Neutrophil (primary cell): ENCODE results near the gene KPNB1.

Source experiments
- H3K27ac ChIP-seq: fragments of 200-600 bp; sonication (generic); 2 replicates; pipeline ENCODE4 v1.5.1; 2016; ENCODE audit warnings: mild to moderate bottlenecking, moderate library complexity
- H3K27me3 ChIP-seq: fragments of 200-600 bp; sonication (generic); 2 replicates; pipeline ENCODE4 v1.6.0; 2016; ENCODE audit warnings: mild to moderate bottlenecking
- H3K36me3 ChIP-seq: fragments of 200-600 bp; sonication (generic); 2 replicates; pipeline ENCODE4 v1.5.1; 2017
- H3K4me1 ChIP-seq, 2 experiments: fragments of 200-600 bp in 1 of 2; sonication (generic) in 1 of 2; 1 replicate in 1 of 2; 2 replicates in 1 of 2; pipeline versions ENCODE4 v1.5.1 to v1.6.1; 2013 to 2016; ENCODE audit warnings: low read depth in 1 of 2, low read length in 1 of 2, mild to moderate bottlenecking in 1 of 2, moderate library complexity in 1 of 2; ENCODE audit not compliant: control insufficient read depth in 1 of 2, insufficient read depth in 1 of 2
- H3K4me3 ChIP-seq, 2 experiments: fragments of 200-600 bp in 1 of 2; sonication (generic) in 1 of 2; 1 replicate in 1 of 2; 2 replicates in 1 of 2; pipeline ENCODE4 v1.5.1; 2013 to 2016; ENCODE audit warnings: low read depth in 1 of 2, low read length in 1 of 2, mild to moderate bottlenecking in 1 of 2, moderate library complexity in 1 of 2
- H3K9me3 ChIP-seq: fragments of 200-600 bp; sonication (generic); 2 replicates; pipeline ENCODE4 v1.5.1; 2016
- TF ChIP-seq, protein P1 (sequence below): fragments of 200-600 bp; sonication (generic); IDR thresholded peaks from 2 replicates; pipeline ENCODE4 v1.5.1; 2016; ENCODE audit warnings: antibody characterized with exemption

The KPNB1 gene

GRCh38 chr17:47687748-47688147, 38.0 kb downstream of the KPNB1 start:
- Histone ChIP-seq H3K9me3 (no peaks in the 10 kb centered on the region), H3K36me3 (peaks cover 50% of the 10 kb centered on the region), H3K27me3 (peaks cover 3% of the 10 kb centered on the region), H3K4me3 (no peak overlapping the region), H3K27ac (peak overlapping the region; percentile 66), H3K4me1 (peaks cover 32 to 36% of the 10 kb centered on the region in 2 experiments)
- TF ChIP-seq, protein P1, sequence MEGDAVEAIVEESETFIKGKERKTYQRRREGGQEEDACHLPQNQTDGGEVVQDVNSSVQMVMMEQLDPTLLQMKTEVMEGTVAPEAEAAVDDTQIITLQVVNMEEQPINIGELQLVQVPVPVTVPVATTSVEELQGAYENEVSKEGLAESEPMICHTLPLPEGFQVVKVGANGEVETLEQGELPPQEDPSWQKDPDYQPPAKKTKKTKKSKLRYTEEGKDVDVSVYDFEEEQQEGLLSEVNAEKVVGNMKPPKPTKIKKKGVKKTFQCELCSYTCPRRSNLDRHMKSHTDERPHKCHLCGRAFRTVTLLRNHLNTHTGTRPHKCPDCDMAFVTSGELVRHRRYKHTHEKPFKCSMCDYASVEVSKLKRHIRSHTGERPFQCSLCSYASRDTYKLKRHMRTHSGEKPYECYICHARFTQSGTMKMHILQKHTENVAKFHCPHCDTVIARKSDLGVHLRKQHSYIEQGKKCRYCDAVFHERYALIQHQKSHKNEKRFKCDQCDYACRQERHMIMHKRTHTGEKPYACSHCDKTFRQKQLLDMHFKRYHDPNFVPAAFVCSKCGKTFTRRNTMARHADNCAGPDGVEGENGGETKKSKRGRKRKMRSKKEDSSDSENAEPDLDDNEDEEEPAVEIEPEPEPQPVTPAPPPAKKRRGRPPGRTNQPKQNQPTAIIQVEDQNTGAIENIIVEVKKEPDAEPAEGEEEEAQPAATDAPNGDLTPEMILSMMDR: no peak

DNA sequence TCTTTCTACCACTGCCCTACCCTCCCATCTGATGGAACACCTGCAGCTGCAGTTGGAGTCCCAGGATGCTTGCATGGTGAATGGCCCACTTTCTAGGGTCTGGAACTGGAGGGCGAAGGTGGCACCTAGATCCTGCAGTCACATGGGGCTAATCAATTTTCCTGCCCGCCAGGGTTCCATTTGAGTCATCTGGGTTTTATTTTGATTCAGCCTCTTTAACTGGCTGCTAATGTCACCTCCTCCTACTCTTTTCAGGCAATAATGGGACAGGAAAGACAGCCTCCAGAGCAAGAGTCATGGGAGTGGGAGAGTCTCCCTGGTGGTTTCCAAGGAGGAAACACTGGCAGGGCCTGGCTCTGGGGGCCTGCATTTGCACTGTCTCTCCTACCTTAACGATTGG, 40.4 kb downstream of the KPNB1 start:
- TF ChIP-seq, protein P1: no peak
- H3K27ac ChIP-seq: no peak overlapping the region
- H3K4me1 ChIP-seq: peaks cover 43 to 47% of the 10 kb centered on the region in 2 experiments
- no peak overlapping the region for H3K4me3 ChIP-seq
- peaks cover 27% of the 10 kb centered on the region for H3K36me3 ChIP-seq
- H3K9me3 ChIP-seq: no peaks in the 10 kb centered on the region
- H3K27me3 ChIP-seq: peaks cover 5% of the 10 kb centered on the region

GRCh38 chr17:47692137-47692894, 42.6 kb downstream of the KPNB1 start:
- Histone ChIP-seq H3K27ac (peak overlapping the region; percentile 90), H3K36me3 (peaks cover 13% of the 10 kb centered on the region), H3K9me3 (no peaks in the 10 kb centered on the region), H3K4me1 (peaks cover 43 to 47% of the 10 kb centered on the region in 2 experiments), H3K27me3 (peaks cover 5% of the 10 kb centered on the region), H3K4me3 (peak overlapping the region in 1 of 2 experiments; percentile 91)
- TF ChIP-seq, protein P1: no peak

- Histone ChIP-seq H3K36me3 (peaks cover 13% of the 10 kb centered on the region), H3K4me1 (peaks cover 42 to 46% of the 10 kb centered on the region in 2 experiments), H3K27me3 (peaks cover 5% of the 10 kb centered on the region), H3K4me3 (peak overlapping the region; percentile 80 to 91), H3K27ac (peak overlapping the region; percentile 90), H3K9me3 (no peaks in the 10 kb centered on the region)
- TF ChIP-seq, protein P1: no peak
These were observed 43.4 kb downstream of the KPNB1 start for GRCh38 chr17:47692895-47693730.

DNA sequence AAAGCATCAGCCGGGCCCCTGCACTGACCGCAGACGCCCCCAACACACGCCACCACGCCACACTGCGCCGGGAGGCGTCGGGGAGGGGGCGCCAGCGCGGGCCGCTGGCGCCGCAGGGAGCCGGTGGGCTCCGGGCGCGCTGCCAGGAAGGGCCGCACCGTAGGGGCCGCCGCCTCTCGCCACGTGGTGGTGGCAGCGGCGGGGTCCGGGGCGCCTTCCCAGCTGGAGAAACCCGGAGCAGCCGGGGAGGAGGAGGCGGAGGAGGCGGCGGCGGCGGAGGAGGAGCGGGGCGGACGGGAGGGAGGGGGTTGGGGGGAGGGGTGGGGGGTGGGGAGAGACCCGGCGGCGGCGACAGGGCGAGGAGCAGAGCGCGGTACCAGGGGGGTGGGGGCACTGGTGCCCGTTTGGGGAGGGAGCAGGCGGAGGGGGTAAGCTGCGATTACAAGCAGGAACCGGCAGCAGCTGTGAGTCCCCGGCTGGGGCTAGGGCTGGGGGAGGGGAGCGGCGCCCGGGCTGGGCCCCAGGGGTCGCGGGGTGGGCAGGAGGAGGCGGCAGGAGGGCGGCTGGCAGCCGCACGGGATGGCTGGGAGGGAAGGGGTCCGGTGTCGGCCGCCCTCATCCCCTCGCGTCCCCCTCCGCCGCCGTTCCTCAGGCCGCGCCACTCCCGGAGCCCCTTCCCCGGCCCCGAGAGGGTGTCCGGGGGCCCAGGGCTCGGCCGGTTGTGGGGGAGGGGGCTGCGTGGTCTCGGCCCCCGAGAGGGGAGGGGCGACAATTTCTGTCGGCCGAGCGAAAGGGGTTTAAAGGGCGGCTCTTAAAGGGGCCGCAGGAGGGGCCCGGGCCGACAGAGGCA, 44.2 kb downstream of the KPNB1 start, which contains the start of gene TBKBP1:
TSS of gene TBKBP1 (plus strand) at position 431 of the 850 bp plus-strand sequence. CDS start 1,952 bp downstream, outside the sequence.
- H3K4me1 ChIP-seq: peaks cover 46 to 47% of the 10 kb centered on the region in 2 experiments
- peaks cover 5% of the 10 kb centered on the region for H3K27me3 ChIP-seq
- H3K36me3 ChIP-seq: peaks cover 21% of the 10 kb centered on the region
- peak within 1 kb of the TSS; percentile 90 for H3K27ac ChIP-seq
- no peaks in the 10 kb centered on the region for H3K9me3 ChIP-seq
- TF ChIP-seq, protein P1: no peak
- peak within 1 kb of the TSS; percentile 80 to 91 for H3K4me3 ChIP-seq
